Activated CD8-positive, alpha-beta memory T cell treated with anti-CD3 and anti-CD28 coated beads, Interleukin-2, amount 50 U/mL, for 24 hours (primary cell): Measurements from ENCODE around the gene CLDN6.

Experiments used
- DNase-seq: peaks from one replicate; pipeline ENCODE4 v3.0.0-alpha.2; 2020; ENCODE audit errors: extremely low read depth

CLDN6 gene

DNA sequence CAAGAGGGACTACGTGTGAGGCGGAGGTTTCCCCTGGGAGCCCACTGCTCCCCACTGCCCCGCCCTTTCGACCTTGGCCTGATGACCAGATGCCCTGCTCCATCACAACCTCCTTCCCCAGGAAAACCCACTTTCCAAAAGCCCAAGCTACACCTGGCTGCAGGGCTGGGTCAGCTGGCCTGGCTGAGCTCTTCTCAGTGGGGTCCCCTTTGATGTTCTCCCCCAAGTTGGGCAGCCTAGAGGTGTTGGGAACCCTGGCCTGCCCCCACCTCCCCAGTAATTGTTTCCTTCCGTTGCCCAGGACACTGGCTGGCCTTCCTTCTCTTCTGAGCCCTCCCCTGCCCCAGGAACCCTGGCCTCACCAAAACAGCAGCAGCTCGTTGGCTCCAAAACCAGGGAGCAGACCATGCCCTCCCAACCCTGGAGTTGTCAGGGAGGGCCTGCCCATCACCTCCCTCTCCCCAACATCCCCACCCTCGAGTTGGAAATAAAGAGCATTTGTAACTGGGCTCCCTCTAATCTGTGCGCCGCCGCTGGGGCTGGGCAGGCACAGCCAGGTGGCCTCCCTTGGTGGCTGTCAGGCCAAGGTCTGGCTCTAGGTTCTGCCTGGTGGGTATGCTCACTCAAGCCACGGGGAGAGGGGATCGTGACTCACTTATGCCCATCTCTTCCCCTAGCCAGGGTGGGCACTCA, 3.8 kb downstream of the CLDN6 start:
- DNase-seq = no peak

DNA sequence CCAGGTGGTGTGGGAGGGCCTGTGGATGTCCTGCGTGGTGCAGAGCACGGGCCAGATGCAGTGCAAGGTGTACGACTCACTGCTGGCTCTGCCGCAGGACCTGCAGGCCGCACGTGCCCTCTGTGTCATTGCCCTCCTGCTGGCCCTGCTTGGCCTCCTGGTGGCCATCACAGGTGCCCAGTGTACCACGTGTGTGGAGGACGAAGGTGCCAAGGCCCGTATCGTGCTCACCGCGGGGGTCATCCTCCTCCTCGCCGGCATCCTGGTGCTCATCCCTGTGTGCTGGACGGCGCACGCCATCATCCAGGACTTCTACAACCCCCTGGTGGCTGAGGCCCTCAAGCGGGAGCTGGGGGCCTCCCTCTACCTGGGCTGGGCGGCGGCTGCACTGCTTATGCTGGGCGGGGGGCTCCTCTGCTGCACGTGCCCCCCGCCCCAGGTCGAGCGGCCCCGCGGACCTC, 4.5 kb downstream of the CLDN6 start:
- no peak for DNase-seq

DNA sequence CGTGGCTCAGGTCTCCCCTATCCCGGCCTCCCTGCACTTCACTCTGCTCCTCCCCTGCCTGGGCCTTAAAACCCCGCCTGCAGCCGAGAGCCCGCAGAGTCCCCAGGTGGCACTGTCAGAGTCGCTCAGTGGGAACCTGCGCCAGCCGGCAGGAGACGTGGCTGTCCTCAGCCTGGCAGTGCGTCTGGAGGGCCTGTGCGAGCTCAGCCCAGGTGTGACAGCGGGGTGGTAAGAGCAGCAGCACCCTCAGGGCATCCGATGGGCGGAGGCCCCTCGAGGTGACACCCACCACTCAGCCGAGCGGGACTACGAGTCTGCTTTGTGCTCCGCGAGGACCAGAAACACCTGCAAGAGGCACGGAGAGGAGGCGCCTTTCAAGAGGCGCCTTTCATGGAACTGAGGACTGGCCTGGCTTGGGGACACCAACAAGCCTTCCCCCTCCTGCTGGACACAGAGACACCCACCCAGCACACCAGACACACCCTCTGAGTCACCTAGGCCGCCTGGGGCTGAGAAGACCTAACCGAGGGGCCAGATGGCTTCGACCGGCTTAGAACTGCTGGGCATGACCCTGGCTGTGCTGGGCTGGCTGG, 5.1 kb downstream of the CLDN6 start, which contains the start of gene CLDN9:
TSS of gene CLDN9 (plus strand) at position 96 of the 593 bp plus-strand sequence. CDS start at position 536, 440 bp downstream.
- DNase-seq = no peak

DNA sequence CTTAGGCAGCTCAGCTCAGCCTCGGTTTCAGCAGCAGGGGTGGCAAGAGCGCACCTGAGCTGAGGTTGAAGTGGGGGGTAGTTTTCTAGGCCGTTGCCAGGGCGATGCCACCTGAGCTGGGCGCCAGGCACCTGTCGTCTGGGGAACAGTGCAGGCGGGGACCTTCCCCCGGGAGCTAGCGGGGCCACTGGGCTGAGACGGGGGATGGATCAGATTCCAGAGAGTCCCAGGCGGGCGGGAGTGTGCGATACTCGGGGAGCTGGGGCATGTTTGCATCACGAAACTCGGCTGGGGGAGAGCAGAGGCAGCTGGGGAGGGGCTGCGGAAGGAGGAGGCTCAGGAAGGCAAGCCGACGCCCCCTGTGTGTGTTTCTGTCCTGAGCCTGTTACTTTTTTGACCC, 5.7 kb downstream of the CLDN6 start:
- DNase-seq = no peak

DNA sequence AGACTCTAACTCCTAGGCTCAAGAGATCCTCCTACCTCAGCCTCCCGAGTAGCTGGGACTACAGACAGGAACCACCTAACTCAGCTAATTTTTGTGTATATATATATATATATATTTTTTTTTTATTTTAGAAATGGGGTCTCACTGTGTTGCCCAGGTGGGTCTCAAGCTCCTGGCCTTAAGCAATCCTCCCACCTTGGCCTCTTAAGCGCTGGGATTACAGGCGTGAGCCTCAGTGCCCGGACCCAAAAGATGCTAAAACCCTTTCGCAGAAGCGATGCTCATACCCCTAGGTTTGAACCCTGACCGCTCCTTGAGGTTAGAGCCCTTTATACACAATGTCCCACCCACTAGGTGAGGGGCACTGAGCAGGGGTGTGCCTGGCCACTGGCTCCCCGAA, 7.5 kb downstream of the CLDN6 start:
- no peak for DNase-seq

DNA sequence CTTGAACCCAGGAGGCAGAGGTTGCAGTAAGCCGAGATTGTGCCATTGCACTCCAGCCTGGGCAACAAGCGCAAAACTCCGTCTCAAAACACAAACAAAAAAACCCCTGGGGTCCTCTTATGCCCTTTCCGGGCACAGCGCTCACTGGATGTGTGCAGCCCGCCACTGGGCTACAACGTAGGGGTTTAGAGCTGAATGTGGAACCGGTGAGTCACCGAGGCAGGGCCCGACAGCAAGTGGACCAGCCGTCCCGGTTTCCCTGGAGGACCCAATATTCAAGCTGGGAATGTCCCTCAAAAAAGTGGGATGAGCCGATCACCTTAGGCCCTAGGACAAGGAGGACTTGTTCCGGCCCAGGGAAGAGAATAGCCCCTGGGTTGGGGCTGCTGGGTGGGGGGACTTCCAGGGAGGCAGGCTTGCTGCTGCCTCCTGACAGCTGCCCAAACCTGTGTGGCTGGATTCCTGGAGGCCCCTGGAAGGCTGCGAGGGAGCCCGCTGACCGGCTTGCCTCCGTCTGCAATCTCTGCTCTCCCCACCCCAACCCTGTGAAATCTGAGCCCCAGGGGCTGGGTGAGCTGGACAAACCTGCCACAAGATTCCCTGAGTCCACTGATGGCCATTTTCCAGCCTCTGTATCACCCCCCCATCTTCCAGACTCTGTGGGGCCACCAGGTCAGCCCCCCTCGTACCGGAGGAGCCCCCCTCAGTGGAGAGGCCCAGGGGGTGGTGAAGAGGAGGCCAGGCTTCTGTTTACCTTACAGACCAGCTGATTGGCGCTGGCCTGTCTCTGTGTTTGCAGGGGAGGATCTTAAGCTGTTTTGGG, 8.2 kb downstream of the CLDN6 start:
- DNase-seq = no peak

DNA sequence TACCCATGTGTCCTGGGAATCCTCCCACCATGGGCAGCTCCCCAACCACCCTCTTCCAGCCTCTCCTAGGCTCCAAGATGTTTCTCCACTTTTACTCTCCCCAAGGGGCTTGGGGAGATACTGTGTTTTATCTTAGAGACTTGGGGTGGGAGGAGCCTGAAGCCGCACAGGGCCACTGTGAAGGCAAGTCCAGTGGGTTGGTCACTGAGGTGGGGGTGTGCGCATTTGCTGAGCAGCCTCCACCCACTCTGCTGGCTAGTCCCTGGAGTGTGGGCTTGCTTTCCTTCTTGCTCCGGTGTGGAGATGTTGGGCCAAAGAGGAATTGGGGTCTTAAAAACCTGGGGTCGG, 9.3 kb downstream of the CLDN6 start:
- no peak for DNase-seq

DNA sequence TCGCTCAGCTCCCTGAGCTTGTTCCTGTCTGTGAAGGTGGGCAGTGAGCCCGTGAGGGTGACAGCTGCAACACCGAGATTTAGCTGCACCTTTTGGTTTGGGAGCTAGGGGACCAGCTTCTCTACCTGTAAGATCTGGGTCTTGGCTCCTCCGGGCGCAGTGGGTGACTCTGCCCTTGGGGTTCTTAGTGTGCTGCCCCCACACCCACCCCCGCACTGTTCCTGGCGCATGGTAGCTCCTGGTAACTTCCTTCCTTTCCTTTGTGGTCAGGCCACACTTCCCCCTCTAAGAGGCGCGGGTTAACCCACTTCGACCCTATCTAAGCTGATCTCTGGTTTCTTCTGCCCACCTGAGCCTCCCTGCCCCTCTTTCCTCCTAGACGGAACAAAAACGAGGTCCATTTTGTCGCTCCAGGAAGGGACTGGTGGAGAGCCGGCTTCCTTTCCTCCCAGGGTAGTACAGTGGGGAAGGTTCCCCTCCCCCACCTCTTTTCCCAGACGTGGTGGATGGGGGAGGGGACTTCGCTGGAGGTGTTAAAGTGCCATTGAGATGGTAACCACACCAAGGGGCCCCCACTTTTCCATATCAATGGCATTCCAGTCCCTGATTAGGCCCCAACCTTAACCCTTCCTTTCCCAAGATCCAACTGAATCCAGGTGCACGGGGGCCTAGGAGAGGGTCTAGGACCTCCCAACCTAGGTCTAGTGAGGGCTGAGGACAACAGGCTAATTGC, 9.9 kb downstream of the CLDN6 start:
- DNase-seq = no peak

DNA sequence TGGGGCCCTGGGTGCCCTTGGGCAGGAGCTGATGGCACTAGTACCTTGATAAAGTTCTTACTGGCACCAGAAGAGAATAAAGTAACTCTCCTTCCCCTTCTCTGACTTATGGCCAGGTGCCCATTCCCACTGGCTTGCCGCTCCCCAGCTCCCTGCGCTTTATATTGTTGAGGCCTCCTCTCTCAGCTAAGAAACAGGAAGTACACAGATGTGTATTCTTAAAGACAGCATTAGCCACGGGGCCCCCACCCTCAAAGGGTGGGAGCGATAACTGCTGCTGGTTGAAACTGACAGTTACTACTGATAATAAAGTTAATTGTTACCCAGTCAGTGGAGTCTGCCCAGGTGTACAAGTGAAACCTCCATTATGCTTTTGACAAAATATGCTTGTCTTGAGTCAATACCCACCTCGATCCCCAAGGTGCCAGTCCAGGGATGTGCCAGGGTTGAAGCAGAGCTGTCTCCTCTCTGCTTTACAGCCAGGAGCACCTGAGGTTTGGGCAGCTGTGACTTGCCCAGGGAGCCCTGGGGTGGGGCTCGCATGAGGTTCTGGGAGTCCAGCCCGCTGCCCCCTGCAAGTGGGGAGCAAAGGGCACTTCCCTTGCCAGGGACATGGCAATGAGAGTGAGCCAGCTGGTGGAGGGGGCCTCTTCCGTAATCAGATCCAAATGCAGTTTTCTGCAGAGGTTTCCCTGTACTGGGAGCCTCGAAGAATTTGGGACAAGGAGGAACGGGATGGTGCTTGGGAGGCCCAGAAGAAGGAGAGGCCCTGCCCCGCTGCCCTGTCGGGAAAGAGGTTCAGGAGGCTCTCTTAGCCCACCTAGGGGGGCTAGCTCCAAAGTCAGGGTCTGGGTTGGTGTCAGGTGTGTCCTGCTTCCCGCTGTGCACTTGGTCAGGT, 10.7 kb downstream of the CLDN6 start:
- DNase-seq = no peak

DNA sequence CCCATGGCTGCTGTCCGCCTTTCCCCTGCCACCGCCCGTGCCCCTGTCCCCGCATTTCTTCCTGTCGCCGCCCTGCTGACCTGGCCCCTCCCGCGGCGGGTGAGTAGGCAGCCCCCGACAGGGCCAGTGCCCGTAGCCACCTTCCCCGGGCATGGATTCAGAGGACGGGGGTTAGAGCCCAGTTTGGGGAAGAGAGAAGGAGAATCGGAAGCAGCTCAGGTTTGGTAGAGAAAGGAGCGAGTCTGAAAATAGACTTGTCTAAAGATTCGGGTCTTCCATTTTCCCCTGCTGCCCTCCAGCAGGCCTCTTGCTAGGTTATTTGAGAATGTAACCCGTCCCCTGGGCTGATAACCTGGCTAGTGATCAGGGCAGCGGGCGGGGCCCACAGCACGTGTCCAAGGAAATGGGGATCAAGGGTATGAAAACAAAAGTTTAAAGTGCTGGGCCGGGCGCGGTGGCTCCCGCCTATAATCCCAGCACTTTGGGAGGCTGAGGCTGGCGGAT, 13.2 kb downstream of the CLDN6 start:
- DNase-seq = no peak

DNA sequence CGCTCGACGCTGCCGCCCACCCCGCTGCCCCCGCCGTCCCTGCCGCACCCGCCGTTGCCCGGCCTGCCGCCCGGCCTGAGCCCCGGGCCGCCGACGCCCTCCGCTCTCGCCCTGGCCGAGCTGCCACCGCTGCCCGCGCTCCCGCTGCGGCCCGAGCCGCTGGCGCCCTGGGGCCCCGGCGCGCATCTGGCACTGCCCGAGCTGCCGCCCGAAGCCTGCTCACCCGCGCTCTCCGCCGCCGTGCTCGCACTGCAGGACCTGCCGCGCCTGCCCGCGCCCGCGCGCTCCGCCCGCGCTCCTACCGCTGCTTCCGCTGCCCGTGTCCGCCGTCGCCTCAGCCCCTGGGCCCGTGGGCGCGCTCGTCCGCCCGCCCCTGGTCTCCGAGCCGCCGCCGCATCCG, 13.7 kb downstream of the CLDN6 start:
- no peak for DNase-seq

DNA sequence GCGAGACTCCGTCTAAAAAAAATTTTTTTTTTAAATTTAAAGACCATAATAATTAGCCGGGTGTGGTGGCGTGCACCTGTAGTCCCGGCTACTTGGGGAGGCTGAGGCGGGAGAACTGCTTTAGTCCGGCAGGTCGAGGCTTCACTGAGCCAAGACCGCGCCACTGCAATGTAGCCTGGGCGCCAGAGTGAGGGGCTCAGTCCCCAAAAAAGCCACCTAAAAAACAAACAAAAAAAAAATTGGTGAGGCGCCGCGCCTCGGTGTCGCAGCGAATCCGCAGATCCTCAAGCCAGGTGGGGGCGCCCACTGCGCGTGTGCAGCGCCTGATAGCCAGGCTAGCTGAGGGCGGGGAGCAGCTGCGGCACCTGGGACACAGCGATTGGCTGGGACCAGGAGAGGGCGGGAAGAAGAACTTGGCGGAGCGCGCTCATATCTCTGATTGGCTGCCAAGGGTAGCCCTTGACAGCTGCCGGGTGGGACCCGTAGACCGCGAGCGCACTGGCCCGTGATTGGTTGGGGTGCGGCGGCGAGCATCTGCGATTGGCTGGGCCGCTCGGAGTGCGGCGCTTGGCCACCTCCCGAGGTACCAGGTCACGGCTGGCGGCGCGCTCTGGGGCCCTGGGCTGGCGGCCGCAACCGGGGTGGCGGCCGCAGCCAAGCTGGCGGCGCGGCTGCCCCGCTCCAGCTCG, 14.3 kb downstream of the CLDN6 start:
- DNase-seq = peak; percentile 93

DNA sequence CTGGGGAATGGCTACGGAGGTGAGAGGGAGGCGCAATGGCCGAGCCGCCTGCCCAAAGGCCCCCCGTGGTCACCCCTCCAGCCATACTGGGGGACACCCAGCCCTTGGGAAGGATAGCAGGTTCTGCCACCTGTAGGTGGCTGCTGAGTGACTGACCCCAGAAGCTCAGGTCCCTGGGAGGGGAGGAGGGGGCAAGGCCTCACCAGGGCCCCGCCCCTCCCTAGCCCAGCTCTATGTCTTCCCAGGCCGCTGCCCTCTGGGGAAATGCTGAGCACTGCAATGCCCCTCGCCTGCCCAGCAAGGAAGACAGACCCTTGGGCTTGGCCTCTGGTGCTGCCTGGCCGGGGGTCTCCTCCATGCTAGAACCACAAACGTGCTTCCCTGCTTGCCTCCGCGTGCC, 16.7 kb downstream of the CLDN6 start:
- no peak for DNase-seq

DNA sequence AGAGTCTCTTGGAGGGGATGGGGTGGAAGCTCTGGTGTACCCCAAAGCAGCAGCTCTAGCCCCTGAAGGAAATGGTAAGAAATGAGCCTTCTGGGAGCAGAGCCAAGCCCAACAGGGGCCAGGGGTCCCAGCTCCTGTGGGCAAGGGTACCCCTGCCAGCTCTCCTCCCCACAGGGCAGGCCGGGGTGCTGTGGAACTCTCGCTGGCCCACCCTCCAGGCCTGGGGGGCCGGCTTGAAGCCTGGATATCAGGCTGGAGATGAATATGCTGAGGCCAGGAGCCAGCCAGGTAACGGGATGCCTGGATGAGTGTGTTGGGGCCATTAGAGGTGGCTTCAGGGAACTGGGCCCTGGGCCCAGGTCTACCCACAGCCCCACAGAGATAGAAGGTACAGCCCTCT, 17.4 kb downstream of the CLDN6 start:
- DNase-seq = no peak

DNA sequence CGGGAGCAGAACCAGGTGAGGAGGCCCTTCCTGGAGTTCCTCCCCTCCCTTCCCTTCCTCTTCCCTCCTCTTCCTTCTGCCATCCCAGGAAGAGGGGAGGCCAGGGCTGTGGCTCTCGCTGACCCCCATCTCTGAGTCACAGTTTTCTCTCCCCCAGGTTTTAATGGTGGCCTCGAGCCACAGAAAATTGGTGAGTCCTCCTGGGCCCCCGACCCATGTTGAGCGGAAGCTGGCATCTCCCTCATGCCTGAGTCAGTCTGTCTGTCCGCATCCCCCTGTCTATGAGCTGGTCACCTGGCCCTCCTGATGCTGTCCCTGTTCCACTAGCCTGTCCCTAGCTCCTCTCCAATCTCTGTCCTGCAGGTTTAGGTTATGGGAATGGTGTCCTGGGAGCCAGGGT, 18.1 kb downstream of the CLDN6 start:
- no peak for DNase-seq

DNA sequence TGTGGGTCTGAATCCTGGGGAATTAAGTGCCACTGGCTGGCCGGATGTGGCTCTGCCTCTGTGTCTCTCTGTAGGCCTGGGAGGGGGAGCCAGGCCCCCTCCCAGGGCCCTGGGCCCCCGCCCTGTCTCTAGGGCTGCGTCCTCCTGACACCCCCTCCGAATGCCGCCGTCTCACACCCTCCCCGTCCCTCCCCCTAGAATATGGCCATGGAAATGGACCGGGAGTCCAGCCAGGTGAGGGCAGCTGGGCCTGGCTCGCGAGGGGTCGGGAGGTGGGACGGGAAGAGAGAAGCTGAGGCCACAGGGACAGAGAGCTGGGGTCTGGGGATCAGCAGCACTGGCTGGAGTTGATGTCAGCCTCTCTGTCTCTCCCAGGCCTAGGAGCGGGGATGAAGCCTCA, 21.7 kb downstream of the CLDN6 start:
- DNase-seq = no peak

DNA sequence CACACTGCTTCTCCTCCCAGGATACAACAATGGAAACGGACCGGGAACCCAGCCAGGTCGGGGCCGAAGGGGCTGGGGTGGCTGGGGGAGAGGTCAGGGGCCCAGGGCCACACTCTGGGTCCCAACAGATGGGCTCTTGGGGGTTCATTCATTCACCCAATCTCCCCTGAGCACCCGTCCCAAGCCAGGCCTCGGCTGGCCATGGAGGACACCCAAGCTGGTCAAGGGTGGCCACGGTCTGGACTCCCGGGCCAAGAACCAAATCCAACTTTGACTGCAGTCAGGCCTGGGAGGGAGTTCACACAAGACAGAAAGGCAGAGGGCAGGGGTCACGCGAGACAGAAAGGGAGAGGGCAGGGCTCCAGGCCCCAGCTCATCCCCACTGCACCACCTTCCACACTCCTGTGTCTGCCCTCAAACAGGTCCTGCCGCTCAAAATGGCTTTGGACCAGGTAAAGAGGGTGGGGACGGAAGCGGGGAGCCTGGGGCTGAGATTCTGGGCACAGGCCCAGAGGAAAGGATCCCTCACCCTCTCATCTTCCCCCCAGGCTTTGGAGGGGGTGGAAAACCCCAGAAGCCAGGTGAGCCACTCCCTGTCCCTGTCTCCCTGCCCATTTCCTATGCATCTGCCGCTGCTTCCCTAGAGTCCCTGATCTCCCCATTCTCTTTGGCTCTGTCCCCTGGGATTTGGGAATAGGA, 25.5 kb downstream of the CLDN6 start:
- no peak for DNase-seq

DNA sequence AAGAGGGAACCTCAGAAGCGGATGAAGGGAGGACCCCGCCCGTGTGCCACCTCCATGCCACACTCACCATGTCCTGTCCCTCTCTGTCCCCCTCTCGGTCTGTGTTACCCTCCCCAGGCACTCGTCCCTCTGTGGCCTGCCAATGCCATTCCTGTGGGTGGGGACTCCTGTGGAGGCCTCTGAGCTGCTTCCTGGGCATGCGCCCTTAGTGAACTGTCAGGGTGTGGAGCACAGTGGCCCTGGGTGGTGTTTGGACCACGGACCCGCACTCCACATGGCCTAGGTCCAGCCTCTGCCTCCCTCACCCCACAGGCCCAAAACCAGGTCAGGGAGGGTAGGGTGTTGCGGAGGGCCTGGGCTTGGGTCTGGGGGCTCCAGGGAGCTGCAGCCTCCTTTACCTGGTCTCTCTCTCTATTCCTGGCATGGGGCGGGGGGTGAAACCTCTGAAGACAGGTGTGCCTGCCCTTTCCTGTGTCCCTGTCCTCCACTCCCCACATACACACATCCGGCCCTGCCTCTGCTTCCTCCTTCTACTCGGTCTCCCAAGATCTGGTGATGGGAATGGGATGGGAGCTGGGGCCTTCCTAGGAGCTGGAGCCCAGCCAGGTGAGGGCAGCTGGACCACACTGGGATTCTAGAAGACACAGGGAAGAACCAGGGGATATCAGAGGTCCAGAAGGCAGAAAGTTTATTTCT, 26.3 kb downstream of the CLDN6 start:
- DNase-seq = no peak

DNA sequence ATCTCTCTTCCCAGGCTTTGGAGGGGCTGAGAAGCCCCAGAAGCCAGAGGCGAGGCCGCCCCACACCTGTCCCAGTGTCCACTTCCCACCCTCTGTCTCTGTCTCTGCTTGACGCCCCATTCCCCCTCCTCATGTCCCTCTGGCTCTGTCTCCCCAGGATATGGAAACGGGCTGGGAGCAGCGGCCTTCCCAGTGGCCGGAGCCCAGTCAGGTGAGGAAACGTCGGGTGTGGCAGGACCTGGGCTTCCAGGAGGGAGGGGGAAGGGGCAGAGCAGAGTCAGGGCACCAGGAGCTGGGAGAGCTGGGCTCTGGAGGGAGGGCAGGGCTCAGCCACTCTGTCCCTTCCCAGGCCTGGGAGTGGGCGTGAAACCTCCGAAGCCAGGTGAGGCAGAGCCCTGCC, 27.1 kb downstream of the CLDN6 start:
- DNase-seq = no peak
